ENCODE results near the gene CAMTA1. TPM values are rescaled to one million over a fixed set of nuclear protein-coding genes. Genes with fewer than 3 reads are reported as not detected.

Gene CAMTA1
- total RNA-seq, 2 donors from 2014 or later = 55.3 to 69.5 TPM

DNA sequence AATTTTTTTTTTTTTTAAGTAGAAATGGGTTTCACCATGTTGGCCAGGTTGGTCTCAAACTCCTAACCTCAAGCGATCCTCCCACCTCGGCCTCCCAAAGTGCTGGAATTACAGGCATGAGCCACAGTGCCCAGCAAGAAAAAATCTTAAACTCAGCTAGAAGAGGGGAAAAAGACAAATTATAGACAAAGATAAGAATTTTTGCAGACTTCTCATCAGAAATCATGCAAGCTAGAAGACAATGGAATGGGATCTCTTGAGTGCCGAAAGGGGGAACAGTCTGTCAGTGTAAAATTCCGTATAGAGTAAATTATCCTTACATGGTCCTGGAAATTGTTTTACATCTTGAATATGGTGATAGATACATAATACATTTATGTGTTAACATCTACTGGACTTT lies 294.4 kb downstream of the CAMTA1 start:
- Mint-ChIP-seq H3K27me3 (no peaks in the 10 kb centered on the region), H3K4me1 (no peaks in the 10 kb centered on the region), H3K36me3 (ENCODE audit: low read depth) (no peaks in the 10 kb centered on the region), H3K27ac (no peak overlapping the region), H3K4me3 (no peak overlapping the region)
- ATAC-seq (no peak), DNase-seq (no peak)
- H3K9me3 ChIP-seq (ENCODE audit: control insufficient read depth, low read length, poor library complexity, severe bottlenecking) = no peaks in the 10 kb centered on the region

DNA sequence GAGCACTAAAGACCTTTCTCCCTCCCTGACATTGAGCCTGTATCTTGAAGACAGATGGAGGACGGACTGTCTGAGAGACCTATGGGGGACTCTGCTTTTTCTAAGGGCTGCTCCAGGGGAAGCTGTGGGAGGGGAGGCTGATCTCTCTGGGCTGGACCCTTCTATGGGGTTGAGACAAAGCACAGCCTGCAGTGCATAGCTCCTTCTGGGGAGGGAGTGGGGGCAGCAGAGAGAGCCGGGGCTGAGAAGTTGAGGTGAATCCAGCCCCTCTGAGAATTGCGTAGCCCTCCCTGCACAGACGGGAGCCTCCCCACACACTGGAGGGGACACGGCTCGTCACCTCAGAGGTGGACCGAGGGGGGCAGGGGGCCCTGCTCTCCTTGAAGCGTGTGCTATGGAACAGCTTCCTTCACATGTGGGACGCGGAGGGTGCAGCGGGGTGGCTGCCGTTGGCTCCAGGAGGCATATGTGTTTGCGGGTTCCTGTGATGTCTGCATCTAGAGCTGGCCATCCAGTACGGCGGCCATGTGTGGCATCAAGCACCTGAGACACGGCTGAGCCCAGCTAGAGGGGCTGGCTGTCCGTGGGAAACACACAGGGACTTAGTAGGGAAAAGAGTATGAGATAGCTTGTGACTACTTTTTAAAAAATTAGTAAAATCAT lies 299.1 kb downstream of the CAMTA1 start:
- H3K9me3 ChIP-seq (ENCODE audit: control insufficient read depth, low read length, poor library complexity, severe bottlenecking) = no peaks in the 10 kb centered on the region
- Mint-ChIP-seq H3K4me3 (no peak overlapping the region), H3K36me3 (ENCODE audit: low read depth) (no peaks in the 10 kb centered on the region), H3K4me1 (no peaks in the 10 kb centered on the region), H3K27ac (no peak overlapping the region), H3K27me3 (peaks cover 25% of the 10 kb centered on the region)
- DNase-seq = no peak
- ATAC-seq = no peak

DNA sequence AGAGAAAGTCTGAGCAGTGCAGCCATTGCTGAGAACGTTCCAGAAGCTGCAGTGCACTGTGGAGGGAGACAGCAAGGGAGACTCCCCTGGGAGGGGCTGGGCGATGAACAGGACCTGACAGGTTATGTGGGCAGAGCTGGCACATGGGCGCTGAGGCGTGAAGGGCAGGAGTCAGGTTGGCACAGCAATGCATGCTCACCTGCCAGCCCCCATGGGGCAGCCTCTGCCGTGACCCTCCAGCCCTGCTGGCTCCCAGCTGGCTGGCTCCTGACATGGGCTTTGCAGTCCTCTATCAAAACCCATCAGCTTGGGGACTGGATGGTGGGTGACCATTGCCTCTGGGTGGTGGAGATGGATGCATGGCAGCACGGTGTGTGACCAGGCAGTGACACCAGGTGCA lies 300.3 kb downstream of the CAMTA1 start:
- no peak overlapping the region for H3K4me3 Mint-ChIP-seq
- DNase-seq = no peak

GRCh38 chr1:7086106-7086505 lies 300.9 kb downstream of the CAMTA1 start:
- DNase-seq = no peak
- H3K9me3 ChIP-seq (ENCODE audit: control insufficient read depth, low read length, poor library complexity, severe bottlenecking) = no peaks in the 10 kb centered on the region
- ATAC-seq = no peak
- Mint-ChIP-seq H3K36me3 (ENCODE audit: low read depth) (no peaks in the 10 kb centered on the region), H3K27me3 (peaks cover 29% of the 10 kb centered on the region), H3K4me3 (no peak overlapping the region), H3K27ac (no peak overlapping the region), H3K4me1 (no peaks in the 10 kb centered on the region)

More for the DNA sequence above, 300.3 kb downstream of the CAMTA1 start:
- H3K4me1 Mint-ChIP-seq = no peaks in the 10 kb centered on the region
- peaks cover 29% of the 10 kb centered on the region for H3K27me3 Mint-ChIP-seq
- no peak for ATAC-seq
- no peak overlapping the region for H3K27ac Mint-ChIP-seq
- no peaks in the 10 kb centered on the region for H3K9me3 ChIP-seq (ENCODE audit: control insufficient read depth, low read length, poor library complexity, severe bottlenecking)
- H3K36me3 Mint-ChIP-seq (ENCODE audit: low read depth) = no peaks in the 10 kb centered on the region

DNA sequence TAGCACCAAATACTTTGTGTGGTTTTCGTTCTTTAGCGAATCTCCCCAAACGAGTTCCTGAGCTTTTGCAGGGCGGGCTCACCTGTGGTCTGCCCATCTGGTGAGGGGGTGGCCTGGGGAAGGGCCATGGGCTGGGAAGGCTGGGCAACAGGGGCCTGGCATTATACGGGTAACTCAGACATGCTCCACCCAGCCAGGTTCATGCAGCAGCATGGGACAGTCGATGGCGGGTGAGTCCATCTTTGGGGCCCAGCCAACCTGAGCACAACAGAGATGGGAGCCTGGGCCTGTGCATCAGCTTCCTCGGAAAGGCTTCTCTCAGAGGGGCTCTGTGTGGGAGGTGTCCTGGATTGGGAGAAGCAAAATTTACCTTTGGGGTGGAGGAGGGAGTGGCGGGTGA lies 302.6 kb downstream of the CAMTA1 start:
- no peaks in the 10 kb centered on the region for H3K9me3 ChIP-seq (ENCODE audit: control insufficient read depth, low read length, poor library complexity, severe bottlenecking)
- H3K27me3 Mint-ChIP-seq = peaks cover 29% of the 10 kb centered on the region
- H3K4me1 Mint-ChIP-seq = no peaks in the 10 kb centered on the region
- H3K27ac Mint-ChIP-seq = no peak overlapping the region
- DNase-seq = no peak
- ATAC-seq = no peak
- H3K36me3 Mint-ChIP-seq (ENCODE audit: low read depth) = no peaks in the 10 kb centered on the region
- no peak overlapping the region for H3K4me3 Mint-ChIP-seq

DNA sequence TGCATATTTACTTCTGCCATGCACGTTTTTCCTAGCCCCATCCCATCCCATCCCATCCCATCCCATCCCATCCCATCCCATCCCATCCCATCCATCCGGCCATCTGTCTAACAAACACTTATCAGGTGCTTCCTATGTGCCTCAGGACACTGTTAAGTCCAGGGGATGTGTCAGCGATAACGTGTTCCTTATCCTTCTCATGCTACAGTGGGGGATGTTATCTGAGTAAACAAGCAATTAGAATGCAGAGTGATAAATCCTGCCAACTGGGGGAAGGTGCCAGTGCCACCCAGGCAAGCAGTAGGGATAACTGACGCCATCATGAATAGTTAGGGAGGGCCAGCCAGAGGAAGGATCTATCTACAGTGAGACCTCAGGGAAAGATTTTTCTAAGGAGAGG lies 304.2 kb downstream of the CAMTA1 start:
- H3K27me3 Mint-ChIP-seq = peaks cover 29% of the 10 kb centered on the region
- no peaks in the 10 kb centered on the region for H3K4me1 Mint-ChIP-seq
- no peak overlapping the region for H3K27ac Mint-ChIP-seq
- H3K36me3 Mint-ChIP-seq (ENCODE audit: low read depth) = no peaks in the 10 kb centered on the region
- no peak overlapping the region for H3K4me3 Mint-ChIP-seq
- ATAC-seq (no peak), DNase-seq (no peak)
- no peaks in the 10 kb centered on the region for H3K9me3 ChIP-seq (ENCODE audit: control insufficient read depth, low read length, poor library complexity, severe bottlenecking)

- Mint-ChIP-seq H3K27me3 (peaks cover 38% of the 10 kb centered on the region), H3K4me3 (no peak overlapping the region), H3K36me3 (ENCODE audit: low read depth) (no peaks in the 10 kb centered on the region), H3K27ac (no peak overlapping the region), H3K4me1 (no peaks in the 10 kb centered on the region)
- DNase-seq (no peak), ATAC-seq (no peak)
- no peaks in the 10 kb centered on the region for H3K9me3 ChIP-seq (ENCODE audit: control insufficient read depth, low read length, poor library complexity, severe bottlenecking)
These were observed 308.0 kb downstream of the CAMTA1 start for GRCh38 chr1:7093297-7093696.

- DNase-seq (no peak), ATAC-seq (no peak)
- H3K27ac Mint-ChIP-seq = no peak overlapping the region
- H3K36me3 Mint-ChIP-seq (ENCODE audit: low read depth) = no peaks in the 10 kb centered on the region
- peaks cover 41% of the 10 kb centered on the region for H3K27me3 Mint-ChIP-seq
- H3K4me1 Mint-ChIP-seq = no peaks in the 10 kb centered on the region
- H3K9me3 ChIP-seq (ENCODE audit: control insufficient read depth, low read length, poor library complexity, severe bottlenecking) = no peaks in the 10 kb centered on the region
- no peak overlapping the region for H3K4me3 Mint-ChIP-seq
These were observed 308.8 kb downstream of the CAMTA1 start for GRCh38 chr1:7094086-7094485.

DNA sequence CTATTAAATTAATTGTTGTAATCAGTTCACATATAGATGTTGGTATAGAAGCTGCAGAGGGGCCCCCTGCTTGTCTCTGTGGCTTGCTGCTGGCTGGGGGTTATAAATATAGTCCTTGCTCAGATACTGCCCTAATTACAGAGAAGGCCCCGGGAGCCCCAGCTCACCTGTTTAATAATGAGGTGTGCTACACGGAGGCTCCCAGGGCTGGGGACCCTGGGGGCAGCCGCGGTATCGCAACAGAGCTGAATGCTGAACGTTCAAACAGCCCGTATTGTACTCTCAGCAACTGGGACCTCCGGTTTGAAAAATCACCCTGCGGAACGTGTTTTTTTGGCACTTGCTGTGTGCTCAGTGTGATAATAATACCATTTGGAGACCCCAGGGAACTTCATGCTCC lies 309.3 kb downstream of the CAMTA1 start:
- no peak overlapping the region for H3K4me3 Mint-ChIP-seq
- H3K27ac Mint-ChIP-seq = no peak overlapping the region
- no peaks in the 10 kb centered on the region for H3K4me1 Mint-ChIP-seq

GRCh38 chr1:7095343-7095964 lies 310.2 kb downstream of the CAMTA1 start:
- Mint-ChIP-seq H3K4me3 (no peak overlapping the region), H3K27me3 (peaks cover 36% of the 10 kb centered on the region), H3K36me3 (ENCODE audit: low read depth) (no peaks in the 10 kb centered on the region), H3K4me1 (no peaks in the 10 kb centered on the region), H3K27ac (no peak overlapping the region)
- H3K9me3 ChIP-seq (ENCODE audit: control insufficient read depth, low read length, poor library complexity, severe bottlenecking) = no peaks in the 10 kb centered on the region
- ATAC-seq (no peak), DNase-seq (no peak)

More for the DNA sequence above, 309.3 kb downstream of the CAMTA1 start:
- Mint-ChIP-seq H3K36me3 (ENCODE audit: low read depth) (no peaks in the 10 kb centered on the region), H3K27me3 (peaks cover 41% of the 10 kb centered on the region)
- ATAC-seq = no peak
- DNase-seq = no peak
- no peaks in the 10 kb centered on the region for H3K9me3 ChIP-seq (ENCODE audit: control insufficient read depth, low read length, poor library complexity, severe bottlenecking)

DNA sequence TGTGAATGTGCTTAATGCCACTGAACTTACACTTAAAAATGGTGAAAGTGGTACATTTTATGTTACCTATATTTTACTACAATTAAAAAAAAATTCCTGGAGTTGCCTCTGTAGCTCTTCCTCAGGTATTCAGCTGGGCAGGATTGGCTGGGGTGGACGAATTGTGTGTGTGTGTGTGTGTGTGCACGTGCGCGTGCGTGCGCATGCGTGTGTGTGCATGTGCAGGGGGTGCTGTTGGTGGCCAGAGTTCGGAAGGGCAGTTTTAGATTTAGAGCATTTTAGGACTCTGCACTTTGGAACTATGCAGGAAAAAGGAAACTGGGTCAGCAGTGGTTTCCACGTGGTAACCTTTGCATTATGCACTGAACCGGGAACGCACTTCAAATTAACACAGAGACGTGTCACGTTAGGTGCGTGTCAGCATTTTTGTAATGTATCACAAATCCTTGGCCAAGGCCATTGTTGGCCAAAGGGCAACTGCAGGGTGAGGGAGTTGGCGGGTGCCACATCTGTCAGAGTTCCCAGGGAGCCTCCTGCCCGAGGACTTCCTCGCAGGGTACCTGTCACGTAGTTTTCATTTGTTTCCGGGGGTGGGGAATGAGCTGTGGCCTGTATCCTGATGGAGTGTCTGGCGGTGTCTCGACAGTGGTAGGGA lies 312.8 kb downstream of the CAMTA1 start:
- Mint-ChIP-seq H3K27ac (no peak overlapping the region), H3K36me3 (ENCODE audit: low read depth) (no peaks in the 10 kb centered on the region), H3K4me1 (no peaks in the 10 kb centered on the region), H3K4me3 (no peak overlapping the region), H3K27me3 (peaks cover 36% of the 10 kb centered on the region)
- H3K9me3 ChIP-seq (ENCODE audit: control insufficient read depth, low read length, poor library complexity, severe bottlenecking) = no peaks in the 10 kb centered on the region
- no peak for DNase-seq
- ATAC-seq = no peak

DNA sequence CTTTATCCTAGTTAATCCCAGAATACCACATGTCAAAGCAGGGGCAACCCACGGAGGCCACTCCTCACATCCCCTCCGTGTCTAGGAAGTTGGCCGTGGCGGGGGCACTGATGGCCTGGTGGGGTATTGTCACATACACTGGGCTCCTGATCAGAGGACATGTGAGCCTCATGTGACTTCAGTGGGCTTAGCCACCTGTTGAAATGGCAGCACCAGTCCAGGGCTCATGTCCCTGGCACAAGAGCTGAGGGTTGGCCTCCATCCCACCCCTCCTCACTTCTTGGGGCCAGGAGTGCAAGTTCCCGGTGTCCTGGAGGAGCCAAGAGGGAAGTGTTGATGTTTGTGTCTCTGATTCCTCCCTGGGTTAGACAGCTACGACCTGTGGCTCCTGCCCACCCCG lies 313.4 kb downstream of the CAMTA1 start:
- no peaks in the 10 kb centered on the region for H3K4me1 Mint-ChIP-seq
- no peak overlapping the region for H3K4me3 Mint-ChIP-seq
- H3K27ac Mint-ChIP-seq = no peak overlapping the region
- no peaks in the 10 kb centered on the region for H3K36me3 Mint-ChIP-seq (ENCODE audit: low read depth)
- H3K9me3 ChIP-seq (ENCODE audit: control insufficient read depth, low read length, poor library complexity, severe bottlenecking) = no peaks in the 10 kb centered on the region
- H3K27me3 Mint-ChIP-seq = peaks cover 36% of the 10 kb centered on the region
- ATAC-seq (no peak), DNase-seq (no peak)

- DNase-seq (no peak), ATAC-seq (no peak)
- no peak overlapping the region for H3K4me3 Mint-ChIP-seq
- H3K36me3 Mint-ChIP-seq (ENCODE audit: low read depth) = no peaks in the 10 kb centered on the region
- no peaks in the 10 kb centered on the region for H3K9me3 ChIP-seq (ENCODE audit: control insufficient read depth, low read length, poor library complexity, severe bottlenecking)
- no peak overlapping the region for H3K27ac Mint-ChIP-seq
- H3K27me3 Mint-ChIP-seq = peaks cover 31% of the 10 kb centered on the region
- H3K4me1 Mint-ChIP-seq = no peaks in the 10 kb centered on the region
These were observed 315.2 kb downstream of the CAMTA1 start for GRCh38 chr1:7100479-7100878.

DNA sequence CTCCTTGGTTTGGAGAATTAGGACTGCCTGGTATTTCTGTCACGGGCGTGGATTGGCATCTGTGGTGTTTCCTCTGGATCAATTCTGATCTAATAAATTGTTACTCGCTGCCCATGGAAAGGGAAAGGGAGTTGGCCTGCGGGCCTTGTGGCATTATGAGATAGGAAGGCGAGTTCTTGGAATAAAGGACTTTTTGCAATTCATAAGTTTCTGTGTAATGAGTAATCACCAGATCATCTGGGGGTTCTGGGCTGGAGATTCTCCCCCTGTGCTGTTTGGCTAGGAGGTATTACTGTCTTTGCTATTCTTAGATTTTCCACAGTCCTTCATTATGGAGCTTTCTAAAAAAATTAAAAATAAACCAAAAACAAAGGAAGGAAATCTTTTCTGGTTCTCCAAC lies 315.9 kb downstream of the CAMTA1 start:
- Mint-ChIP-seq H3K27ac (no peak overlapping the region), H3K36me3 (ENCODE audit: low read depth) (no peaks in the 10 kb centered on the region), H3K4me3 (no peak overlapping the region), H3K4me1 (no peaks in the 10 kb centered on the region), H3K27me3 (peaks cover 23% of the 10 kb centered on the region)
- DNase-seq = no peak
- ATAC-seq = no peak
- no peaks in the 10 kb centered on the region for H3K9me3 ChIP-seq (ENCODE audit: control insufficient read depth, low read length, poor library complexity, severe bottlenecking)
